ENCODE results near the gene PURB. TPM values are rescaled to one million over a fixed set of nuclear protein-coding genes. Genes with fewer than 3 reads are reported as not detected.

The PURB gene
- total and polyA plus RNA-seq, 9 of the 15 experiments (the other 6 are each of a cell fraction or from before 2014, with no cell fraction given), result 1.6 to 14.1 (median 8.8) TPM

- TF ChIP-seq ZBTB11 (CRISPR knock-in tag; IDR thresholded peaks at IDR 0.05), result peak in 1 of 3 experiments; percentile 47; a peak in 1 of 6 replicates
- TF ChIP-seq, protein P1, sequence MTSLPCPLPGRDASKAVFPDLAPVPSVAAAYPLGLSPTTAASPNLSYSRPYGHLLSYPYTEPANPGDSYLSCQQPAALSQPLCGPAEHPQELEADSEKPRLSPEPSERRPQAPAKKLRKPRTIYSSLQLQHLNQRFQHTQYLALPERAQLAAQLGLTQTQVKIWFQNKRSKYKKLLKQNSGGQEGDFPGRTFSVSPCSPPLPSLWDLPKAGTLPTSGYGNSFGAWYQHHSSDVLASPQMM (CRISPR knock-in tag; IDR thresholded peaks at IDR 0.05), result no peak
- TF ChIP-seq CBX3 (IDR thresholded peaks at IDR 0.05; ENCODE audit: borderline replicate concordance in 1 of 2, low read length in 2 of 2), result no peak
- TF ChIP-seq ARID1B (IDR thresholded peaks at IDR 0.05), result no peak
- no peak for TF ChIP-seq KAT2B (IDR thresholded peaks at IDR 0.05; ENCODE audit: low read depth, low read length)
- TF ChIP-seq ZSCAN29 (IDR thresholded peaks at IDR 0.05), result no peak
- TF ChIP-seq SIX5 (IDR thresholded peaks at IDR 0.05; ENCODE audit: borderline replicate concordance in 1 of 2, insufficient read depth in 1 of 2, low read depth in 1 of 2, low read length in 2 of 2), result no peak; a peak in 1 of 4 replicates
- no peak; the same call in 1 of the 2 replicates for TF ChIP-seq ILF3 (IDR thresholded peaks at IDR 0.05; ENCODE audit: borderline replicate concordance)
- no peak for TF ChIP-seq CUX1 (CRISPR knock-in tag; IDR thresholded peaks at IDR 0.05)
- no peak for TF ChIP-seq ZNF23 (CRISPR knock-in tag; IDR thresholded peaks at IDR 0.05)
- TF ChIP-seq ZBTB33 (CRISPR knock-in tag; IDR thresholded peaks at IDR 0.05), result no peak; the same call in 1 of the 2 replicates
- no peak for TF ChIP-seq EZH2 (IDR thresholded peaks at IDR 0.05; ENCODE audit: borderline replicate concordance, low read depth, low read length)
- no peak for TF ChIP-seq ZFP36 (IDR thresholded peaks at IDR 0.05; ENCODE audit: low read depth, low read length, partially characterized antibody)
- peak; percentile 80 for TF ChIP-seq TAF7 (tag; IDR thresholded peaks at IDR 0.05)
These were observed 37.3 kb downstream of the PURB start, which contains the start of gene H2AZ2 (continued) for GRCh38 chr7:44847920-44848634.

Measured in K562 (cell line).